Erythroblast (primary cell): Measurements from ENCODE around the gene CPN1.

Source experiments
- GATA1 ChIP-seq: IDR thresholded peaks from 2 replicates; pipeline ENCODE4 v1.6.1; 2011; ENCODE audit warnings: low read depth, mild to moderate bottlenecking, control low read depth, low read length, moderate library complexity
- POLR2A ChIP-seq: IDR thresholded peaks from 2 replicates; pipeline ENCODE4 v1.6.1; 2011; ENCODE audit warnings: mild to moderate bottlenecking, low read length

GRCh38 chr10:99999319-100000108, 82.2 kb downstream of the CPN1 start:
- TF ChIP-seq POLR2A (no peak), GATA1 (no peak)
